GM19397 (cell line): ENCODE measurements around the gene RUBCNL.
A peak's percentile ranks its signal among the peaks of the same experiment; 100 is the strongest.
"Not testable (repeated sequence)": the region's sequence is repeated elsewhere in the genome, so short reads cannot be mapped to it uniquely, and the experiment has no call there.

ENCODE experiments used
- ATAC-seq: cut with Tn5 transposase; IDR thresholded peaks from one replicate; pipeline ENCODE4 v1.9.1; 2021; ENCODE audit warnings: mild to moderate bottlenecking, moderate library complexity; ENCODE audit not compliant: unreplicated experiment

The RUBCNL gene

DNA sequence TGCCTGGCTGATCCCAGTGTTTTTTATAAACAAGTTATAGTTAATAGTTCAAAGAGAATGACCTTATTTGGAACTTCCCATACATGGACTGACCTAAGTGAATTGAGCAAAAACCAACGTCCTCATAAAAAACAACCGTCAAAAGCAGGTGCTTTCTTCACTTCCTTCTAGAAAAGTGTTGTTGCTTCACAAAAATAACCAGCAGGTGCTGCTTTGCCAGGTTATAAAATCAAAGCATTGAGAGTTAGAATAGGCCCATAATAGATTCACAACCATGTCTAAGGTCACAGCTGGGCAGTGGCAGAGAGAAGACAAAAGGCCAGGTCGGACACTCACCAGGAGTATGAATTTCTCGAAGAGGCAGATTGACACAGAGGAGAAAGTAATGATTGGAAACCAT is 9.5 kb downstream of the RUBCNL start:
- ATAC-seq, result peak; percentile 41

DNA sequence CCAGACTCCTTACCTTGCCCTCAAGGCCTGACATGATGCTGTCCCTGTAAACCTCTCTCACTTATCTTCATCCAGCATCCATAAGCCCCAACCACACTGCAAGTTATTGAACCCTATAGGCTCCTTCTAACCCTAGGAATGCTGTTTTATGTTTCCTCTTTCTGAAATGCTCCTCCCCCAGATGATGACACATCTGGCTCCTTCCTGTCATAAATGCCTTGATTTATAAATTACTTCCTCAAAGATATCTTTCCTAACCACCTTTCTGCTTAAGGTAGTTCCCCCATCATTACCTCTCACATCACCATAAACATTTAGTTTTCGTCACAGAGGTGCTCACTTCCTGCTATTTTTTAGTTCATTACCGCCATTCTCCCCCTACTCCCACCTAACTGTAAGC is 12.3 kb downstream of the RUBCNL start:
- no peak for ATAC-seq

DNA sequence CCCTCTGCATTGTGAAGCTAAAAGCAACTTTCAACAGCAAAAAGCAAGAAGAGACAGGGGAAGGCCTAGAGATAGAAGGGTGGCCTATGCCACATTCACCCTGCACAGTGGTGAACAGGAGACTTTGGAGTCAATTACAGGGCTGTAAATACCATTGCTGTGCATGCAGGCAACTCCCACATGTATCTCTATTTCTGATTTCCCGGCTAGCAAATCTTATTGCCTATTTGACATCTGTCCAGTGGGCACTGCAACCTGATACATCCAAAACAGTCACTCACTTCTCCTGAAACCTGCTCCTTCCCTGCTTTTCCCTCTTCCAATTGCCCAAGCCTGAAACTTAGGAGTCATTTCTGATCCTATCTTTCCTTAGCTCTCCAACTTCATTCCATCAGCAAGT is 13.4 kb downstream of the RUBCNL start:
- ATAC-seq, result no peak

DNA sequence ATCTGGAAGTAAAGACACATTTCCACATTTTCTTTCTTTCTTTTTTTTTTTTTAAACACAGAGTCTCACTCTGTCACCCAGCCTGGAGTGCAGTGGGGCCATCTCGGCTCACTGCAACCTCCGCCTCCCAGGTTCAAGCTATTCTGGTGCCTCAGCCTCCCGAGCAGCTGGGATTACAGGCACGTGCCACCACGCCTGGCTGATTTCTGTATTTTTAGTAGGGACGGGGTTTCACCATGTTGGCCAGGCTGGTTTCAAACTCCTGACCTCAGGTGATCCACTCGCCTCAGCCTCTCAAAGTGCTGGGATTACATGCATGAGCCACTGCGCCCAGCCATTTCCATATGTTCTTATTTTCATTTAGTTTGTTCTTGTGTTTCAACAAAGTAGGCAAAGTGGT is 14.1 kb downstream of the RUBCNL start:
- ATAC-seq, result not testable (repeated sequence)

DNA sequence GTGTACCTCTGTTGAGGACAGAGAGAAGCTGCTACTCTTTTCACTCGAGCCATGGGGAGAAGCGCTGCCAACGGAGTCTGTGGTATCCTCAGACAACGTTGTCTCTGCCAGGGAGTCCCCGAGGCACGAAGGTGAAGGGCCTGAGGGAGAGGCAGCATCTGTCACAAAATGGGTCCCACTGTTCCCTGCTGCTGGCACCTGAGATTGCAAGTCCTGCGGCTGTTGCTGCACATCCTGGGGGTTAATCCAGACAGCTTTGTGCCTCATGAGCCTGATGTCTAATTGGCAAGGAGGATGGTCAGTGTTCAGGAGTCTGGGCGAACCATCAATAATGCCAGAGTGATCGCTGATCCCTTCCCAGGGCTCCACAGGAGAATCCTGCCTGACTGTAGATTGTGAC is 15.0 kb downstream of the RUBCNL start:
- ATAC-seq, result no peak

DNA sequence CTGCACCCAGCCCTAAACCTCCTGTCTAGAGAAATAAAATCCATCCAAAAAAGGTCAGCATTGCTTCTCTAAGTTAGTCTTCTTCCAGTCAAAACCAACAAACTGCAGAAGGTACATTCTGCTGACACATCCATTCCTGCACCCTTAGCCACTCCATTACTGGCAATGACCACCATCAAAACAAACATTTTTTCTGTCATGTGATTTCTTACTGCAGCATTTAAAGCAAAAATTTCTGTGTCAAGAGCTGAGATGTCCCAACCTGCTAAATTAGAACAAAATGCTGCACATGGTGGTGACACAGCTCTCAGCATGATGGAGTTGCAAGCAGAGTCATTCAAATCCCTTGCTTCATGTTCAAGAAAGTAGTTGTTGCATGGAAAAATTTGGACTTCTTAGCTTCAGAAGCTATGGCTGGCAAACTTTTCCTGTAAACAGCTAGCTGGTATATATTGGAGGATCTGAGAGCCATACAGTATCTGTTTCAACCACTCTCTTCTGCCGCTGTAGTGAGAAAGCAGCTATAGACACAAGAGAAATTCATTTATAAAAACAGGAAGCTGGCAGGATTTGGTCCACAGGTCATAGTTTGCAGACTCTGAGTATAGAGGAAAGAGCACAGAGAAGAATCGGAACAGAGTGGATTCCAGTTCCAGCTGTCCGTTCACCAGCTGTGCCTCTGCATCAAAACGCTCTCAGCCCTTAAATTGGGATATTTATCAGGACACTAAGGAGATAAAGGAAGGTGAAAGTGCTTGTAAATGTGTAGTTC is 17.4 kb downstream of the RUBCNL start:
- peak; percentile 61 for ATAC-seq

DNA sequence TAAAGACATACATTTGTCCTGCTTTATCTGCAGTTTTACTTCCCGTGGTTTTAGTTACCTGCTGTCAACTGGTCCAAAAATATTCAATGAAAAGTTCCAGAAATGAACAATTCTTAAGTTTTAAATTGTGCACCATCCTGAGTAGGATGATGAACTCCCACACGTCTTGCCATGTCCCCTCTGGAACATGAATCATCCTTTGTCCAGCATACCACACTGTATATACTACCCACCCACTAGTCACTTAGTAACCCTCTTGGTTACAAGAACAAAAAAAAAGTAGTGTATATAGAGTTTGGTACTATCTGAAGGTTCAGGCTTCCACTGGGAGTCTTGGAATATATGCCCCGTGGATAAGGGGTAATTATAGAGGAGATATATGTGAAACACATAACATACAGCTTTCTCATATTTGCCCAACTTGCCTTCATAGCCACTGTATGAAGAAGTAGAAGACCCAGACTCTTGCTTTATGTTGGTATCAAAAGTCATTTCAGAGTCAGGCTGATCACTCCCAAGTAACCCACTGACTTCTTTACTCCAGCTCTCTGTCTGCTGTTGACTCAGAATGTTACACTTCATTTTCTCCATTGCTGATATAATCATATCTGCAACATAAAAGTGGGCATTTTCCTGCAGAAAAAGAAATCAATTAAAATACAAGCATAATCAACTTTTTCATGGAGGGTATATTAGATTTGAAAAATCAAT is 19.3 kb downstream of the RUBCNL start:
- ATAC-seq, result no peak

DNA sequence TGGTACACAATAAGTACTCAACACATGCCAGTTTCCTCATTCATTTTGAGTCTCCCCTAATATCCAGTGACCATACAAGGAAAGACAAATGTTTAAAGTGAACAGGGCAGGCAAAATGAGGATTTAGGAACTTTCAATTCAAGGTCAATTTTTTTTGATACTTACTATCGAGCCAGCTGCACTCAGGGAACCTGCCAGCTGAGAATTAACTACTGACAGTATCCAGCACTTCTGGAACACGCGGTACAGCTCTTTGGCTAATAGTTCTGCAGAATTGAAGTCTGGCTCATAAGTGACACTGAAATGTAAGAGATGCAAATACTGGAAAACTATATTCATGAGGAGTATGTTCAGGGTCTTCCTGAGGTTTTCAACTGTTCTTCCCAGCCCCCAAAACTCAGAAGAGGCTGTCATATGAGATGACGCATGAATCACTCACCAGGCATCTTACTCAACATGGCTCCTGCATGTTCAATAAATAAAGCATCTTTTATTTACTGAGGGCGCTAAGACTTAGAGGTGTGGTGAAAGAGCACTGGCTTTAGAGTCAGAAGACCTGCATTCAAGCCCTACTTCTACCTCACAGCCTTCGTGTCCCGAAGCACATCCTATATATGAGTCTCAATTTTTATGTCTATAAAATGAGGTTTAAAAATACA is 25.6 kb downstream of the RUBCNL start:
- no peak for ATAC-seq

DNA sequence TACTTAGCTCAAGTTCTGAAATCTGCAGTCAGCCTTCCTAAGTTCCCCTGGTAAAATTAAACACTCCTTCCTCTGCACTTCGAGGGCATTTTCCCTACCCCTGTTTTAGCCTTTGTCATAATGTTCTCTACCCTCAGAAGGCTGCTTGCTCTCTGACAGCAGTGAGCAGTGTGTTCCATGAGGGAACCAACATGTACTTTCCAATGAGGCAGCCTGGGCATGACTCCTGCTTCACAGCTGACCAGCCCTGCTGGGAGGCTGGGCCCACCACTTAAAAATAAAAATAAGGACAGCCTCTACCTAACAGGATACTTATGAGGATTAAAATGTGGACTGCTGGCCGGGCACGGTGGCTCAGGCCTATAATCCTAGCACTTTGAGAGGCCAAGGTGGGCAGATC is 26.4 kb downstream of the RUBCNL start:
- ATAC-seq, result no peak

DNA sequence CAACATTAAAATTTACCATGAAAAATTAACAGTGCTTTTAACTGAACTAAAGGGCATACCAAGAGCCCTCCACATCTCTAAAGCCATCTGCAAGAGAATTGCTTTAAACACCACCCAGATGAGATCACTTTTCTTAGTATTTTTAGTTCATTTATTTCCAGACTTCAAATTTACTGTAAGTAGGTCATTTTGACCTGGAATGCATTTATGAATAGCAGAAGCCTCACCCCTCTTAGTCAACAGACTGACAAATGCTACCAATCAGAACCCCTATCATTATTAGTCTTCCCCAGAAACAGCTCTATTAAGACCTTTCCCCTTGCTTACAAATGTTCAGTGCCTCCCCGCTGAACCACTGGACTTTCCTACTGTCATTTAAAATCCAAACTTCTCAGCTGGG is 27.3 kb downstream of the RUBCNL start:
- ATAC-seq, result no peak

DNA sequence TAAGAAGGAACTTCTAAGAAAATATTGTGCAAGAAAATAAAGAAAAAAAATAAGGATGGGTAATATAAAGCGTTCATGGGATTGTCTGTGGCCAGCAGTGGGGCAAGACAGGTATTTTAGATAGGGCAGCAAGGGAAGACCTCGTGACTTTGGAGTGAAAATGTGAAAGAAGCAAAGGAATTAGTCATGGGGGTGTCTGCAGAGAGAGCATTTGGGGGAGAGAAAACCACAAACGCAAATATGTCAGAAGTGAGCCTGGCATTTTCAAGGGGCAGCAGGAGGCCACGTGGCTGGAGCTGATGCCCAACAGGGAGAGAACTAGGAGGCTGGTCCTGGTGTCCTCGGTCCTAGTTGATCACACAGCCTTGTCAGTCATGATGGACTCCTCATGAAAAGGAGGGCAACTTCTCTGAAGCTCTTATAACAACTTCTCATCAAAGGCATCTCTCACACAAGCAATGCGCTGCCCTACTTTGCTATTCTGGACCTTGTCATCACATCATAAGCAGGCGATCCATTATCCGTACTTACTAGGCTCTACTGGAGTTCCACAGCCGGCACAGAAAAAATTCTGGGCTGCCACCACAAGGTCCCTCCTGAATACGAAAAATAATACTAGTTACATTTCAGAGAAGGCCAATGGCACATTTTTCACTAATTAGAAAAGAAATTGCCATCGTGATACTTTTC is 31.0 kb downstream of the RUBCNL start:
- no peak for ATAC-seq

DNA sequence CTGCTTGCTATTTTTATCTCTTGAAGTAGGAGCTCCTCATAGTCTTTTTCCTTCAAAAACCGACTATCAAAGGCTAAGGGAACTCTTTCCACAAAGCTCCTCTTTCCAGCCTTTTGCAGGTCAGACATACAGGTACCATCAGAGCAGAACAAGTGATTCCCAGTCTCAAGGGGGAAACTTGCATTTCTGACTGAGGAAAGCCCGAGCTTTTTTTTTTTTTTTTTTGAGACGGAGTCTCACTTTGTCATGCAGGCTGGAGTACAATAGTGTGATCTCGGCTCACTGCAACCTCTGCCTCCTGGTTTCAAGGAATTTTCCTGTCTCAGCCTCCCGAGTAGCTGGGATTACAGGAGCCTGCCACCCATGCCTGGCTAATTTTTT is 32.0 kb downstream of the RUBCNL start:
- no peak for ATAC-seq

DNA sequence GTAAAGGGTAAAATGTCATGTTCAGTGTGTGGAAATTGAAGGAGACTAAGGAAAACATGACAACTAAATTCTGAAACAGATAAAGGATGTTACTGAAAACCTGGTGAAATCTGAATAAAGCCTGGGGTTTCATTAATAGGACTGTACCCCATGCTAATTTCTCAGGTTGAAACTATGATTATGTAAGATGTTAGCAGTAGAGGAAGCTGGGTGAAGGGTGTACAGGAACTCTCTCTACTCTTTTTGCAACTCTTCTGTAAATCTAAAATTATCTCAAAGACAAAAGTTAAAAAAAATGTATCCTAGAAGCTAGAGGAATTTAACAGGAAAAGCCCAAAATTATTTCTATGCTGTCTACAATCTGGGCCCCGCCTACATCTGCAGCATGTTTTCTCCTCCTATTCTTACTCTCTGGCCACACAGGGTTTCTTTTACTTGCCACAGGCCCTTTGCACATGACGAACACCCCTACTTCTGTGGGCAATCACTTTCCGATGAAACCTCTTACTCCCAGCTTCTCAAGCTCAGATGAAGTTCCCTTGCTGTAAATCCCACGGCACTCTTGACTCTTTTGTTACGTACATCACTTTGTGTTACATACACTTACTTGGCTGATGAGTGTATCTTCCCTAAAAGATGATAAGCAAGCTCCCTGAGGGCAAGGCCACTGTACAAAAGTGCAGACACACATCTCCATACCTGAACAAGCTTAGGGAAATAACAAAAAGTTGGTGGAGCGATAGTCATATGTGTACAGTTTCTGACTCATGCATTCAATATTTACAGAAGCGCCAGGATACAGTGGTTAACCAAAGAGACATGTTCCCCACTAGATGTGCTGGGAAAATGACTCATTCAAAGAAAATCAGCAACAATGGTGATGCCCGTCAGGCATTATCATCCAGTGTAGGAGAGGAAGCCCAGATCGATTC is 32.6 kb downstream of the RUBCNL start:
- no peak for ATAC-seq

DNA sequence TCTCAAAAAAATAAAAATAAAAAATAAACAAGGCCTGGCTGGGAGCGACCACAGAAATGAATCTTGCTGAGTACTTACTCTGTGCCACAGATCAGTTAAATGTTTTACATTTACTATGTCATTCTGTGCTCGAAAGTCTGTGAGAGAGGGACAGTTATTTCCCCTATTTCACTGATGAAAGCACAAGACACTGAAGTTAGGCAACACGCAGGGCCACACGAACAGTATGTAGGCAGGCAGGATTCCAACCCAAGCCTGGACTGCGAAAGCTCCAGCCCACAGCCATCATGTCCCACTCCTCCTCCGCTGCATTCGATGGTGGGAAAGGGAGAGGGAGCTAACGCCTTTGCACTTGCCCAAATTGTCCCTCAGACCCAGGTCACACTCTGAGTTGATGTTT is 34.2 kb downstream of the RUBCNL start:
- ATAC-seq, result no peak

DNA sequence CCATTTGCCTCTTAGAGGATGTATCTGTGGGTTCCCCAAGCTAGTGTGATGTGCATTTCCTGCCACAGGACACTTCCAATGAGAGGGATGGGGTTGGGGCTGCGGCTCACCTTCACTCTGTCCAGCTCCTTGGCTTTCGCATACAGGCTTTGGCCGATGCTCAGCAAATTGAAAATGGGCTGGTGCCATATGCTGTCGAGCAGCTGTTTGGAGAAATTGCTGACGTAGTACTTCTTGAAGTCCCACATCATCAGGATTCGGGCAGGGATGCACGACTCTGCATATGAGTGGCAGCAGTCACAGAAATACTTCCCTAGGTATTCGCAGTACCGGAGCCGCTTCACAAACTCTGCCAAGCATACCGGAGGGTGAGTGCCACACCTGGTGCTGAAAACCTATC is 37.0 kb downstream of the RUBCNL start:
- ATAC-seq, result no peak

DNA sequence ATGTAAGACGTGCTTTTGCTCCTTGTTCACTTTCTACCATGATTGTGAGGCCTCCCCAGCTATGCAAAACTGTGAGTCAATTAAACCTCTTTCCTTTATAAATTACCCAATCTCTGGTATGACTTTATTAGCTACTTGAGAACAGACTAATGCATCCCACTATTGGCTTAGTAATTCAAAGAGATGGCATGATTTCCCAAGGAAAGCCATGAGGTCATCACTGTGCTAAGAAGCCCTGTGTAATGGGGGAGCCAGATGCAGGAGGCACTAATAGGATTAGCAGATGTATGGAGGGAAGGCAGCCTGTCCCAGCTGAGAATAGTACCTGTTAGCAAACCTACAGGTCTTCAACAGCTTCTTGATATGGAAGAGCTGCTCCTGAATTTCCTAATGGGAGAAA is 38.1 kb downstream of the RUBCNL start:
- no peak for ATAC-seq

DNA sequence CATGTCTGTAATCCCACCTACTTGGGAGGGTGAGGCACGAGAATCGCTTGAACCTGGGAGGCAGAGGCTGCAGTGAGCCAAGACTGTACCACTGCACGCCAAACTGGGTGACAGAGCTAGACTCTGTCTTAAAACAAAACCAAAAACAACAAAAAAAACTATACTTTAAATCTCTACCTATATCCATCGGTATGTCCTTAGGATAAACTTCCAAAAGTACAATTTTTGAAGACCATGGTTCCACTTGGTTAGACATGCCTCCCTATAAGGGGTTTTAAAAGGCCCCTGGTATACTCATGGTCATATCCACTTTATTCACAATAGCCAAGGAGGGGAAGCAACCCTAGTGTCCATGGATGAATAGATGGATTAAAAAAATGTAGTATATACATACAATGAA is 39.8 kb downstream of the RUBCNL start:
- ATAC-seq, result no peak

DNA sequence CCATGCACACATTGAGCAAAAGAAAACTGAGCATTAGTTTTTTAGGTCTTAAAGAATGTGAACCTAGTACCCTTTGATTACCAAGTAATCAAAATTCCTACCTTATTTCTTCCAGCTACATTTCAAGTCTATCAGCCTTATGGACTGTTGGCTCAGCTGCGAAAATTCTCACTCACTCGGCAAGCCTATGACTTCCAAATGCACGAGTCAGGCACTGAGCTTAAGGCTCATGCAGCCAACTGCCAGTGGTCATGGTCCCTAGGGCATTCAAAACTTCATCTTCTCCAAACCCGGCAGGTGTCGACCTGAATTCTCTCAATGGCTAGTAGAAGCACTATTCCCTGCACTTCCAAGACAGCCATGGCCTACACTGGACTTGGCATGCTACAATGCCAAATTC is 41.2 kb downstream of the RUBCNL start:
- no peak for ATAC-seq

DNA sequence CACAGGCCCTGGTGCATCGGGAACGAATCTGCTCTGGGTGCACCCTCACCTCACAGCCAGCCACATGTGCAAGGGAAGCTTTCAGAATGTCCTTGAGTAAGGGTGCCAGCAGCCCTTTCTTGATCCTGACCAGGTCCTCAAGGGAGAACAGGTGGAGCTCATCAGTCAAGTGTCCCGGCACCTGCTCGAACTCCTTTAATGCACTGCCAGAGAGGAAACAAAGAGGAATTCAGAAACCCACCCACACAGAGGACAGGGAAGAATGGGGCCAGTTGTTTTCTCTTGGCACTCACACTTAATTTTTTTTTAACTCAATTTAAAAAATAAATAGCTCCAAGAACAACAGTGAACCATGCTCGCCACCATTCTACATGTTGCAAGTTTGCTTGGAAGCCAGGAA is 41.7 kb downstream of the RUBCNL start:
- ATAC-seq, result no peak

DNA sequence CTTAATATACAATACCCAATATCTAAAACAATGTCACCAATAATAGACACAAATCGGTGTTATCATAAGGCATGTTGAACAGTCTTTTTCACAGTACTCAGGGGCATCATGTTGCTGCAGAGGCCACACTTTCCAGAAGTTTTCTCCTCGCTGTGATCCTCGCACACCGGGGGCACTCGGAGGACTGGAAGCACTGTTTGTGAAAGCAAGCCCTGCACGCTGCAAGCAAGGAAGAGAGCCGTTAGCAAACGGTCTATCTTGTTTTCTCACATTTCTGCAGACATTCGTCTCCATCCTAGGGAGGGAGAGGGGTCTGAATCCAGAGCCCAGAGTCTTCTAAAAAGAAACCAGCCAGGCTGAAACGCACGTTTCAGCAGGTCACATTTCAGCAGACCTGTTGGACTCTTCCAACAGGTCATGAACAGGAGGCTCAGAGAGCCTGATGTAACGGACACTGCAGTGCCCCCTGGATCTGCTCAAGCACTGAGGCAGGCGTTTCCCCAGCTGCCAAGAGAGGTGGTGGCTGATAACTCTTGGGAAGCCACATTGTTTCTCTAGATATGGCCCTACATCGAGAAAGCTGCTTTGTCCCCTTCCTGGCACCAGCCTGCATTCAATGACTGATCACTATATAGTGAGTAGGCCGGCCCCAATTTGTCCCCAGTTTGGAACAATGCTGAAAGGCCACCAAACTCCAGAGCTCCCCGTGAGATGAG is 43.6 kb downstream of the RUBCNL start:
- ATAC-seq, result no peak
